ENCODE data around the gene IFI44. TPM values are rescaled to one million over a fixed set of nuclear protein-coding genes. Genes with fewer than 3 reads are reported as not detected.

Gene IFI44
- total and polyA plus RNA-seq, 2 of the 8 experiments (the other 6 are each of a cell fraction or from before 2014, with no cell fraction given), result not detected

DNA sequence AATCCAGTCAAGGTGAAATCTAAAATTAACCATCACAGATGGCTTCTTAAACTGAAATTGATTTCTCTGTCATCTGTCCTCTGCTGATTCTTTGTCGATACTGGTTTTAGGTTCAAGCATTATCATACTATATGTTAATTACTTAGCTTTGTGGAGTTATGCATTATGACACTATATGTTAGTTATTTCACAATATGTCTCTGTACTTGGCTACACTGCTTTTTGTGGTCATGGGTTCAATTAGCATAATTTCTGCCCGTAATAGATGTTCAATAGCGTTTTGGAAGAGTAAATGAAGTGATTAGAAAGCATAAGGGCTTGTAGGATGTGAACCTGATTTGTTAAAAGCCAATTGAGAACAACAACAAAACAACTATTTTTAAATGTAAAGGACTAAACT is 28.2 kb downstream of the IFI44 start:
- CTCF ChIA-PET (ENCODE audit: partially characterized antibody), result interaction anchor here (0.5 to 2.1 kb wide), 7 partner anchors 12 to 501 kb away, joined by 3 to 5 read pairs (median 3); no protein-coding TSS in a partner anchor

More for the DNA sequence above, 28.2 kb downstream of the IFI44 start:
- no peak overlapping the region for H3K4ac ChIP-seq (replicated peaks; ENCODE audit: insufficient read length, low read depth, low read length)
- no peak overlapping the region for H2AFZ ChIP-seq (ENCODE audit: low read length)
- no peak overlapping the region for H3K18ac ChIP-seq (ENCODE audit: extremely low read depth, low read length)
- H3K23ac ChIP-seq (ENCODE audit: insufficient read length), result no peak overlapping the region
- FAIRE-seq (no peak), DNase-seq (ENCODE audit: low read depth in 1 of 2, low spot score in 2 of 2) (no peak)
- 90% methylated on average over 3 of the region's 3 CpGs; no CpG with 5 or more reads in 1 of the 2 experiments for WGBS, 2 experiments (ENCODE audit: extremely low coverage in 1 of 2, insufficient coverage in 1 of 2, insufficient read length in 1 of 2, insufficient replicate concordance in 2 of 2, low coverage in 1 of 2, low lambda C conversion rate in 2 of 2, missing lambda C conversion rate in 1 of 2)
- no peaks in the 10 kb centered on the region for H3K79me2 ChIP-seq (ENCODE audit: control insufficient read depth in 1 of 2, insufficient read depth in 2 of 2, low read length in 2 of 2)
- no peaks in the 10 kb centered on the region for H3K23me2 ChIP-seq (ENCODE audit: low read depth, low read length)
- POLR2A ChIA-PET (ENCODE audit: partially characterized antibody), result no interaction called here
- no peak overlapping the region for H2BK5ac ChIP-seq (ENCODE audit: low read depth, low read length)
- H3K27me3 ChIP-seq (replicated peaks in 1 of 4; ENCODE audit: control insufficient read depth in 3 of 4, extremely low read depth in 1 of 4, insufficient read depth in 3 of 4, low read length in 3 of 4), result no peaks in the 10 kb centered on the region
- no peak overlapping the region for H4K8ac ChIP-seq (ENCODE audit: extremely low read depth, insufficient read depth, low read length)
- H3K9ac ChIP-seq (replicated peaks in 1 of 4; ENCODE audit: extremely low read depth in 1 of 4, low read depth in 3 of 4, low read length in 3 of 4), result no peak overlapping the region
- no peaks in the 10 kb centered on the region for H3K36me3 ChIP-seq (ENCODE audit: control insufficient read depth in 2 of 4, insufficient read depth in 4 of 4, low read length in 3 of 4)
- no peak overlapping the region for H4K5ac ChIP-seq (ENCODE audit: insufficient read length, low read depth, low read length)
- H3K79me1 ChIP-seq (ENCODE audit: low read depth, low read length), result no peaks in the 10 kb centered on the region
- no peak overlapping the region for H3K4me3 ChIP-seq (ENCODE audit: extremely low read depth in 1 of 4, insufficient read depth in 2 of 4, low read depth in 3 of 4, low read length in 4 of 4)
- TF ChIP-seq, protein P1, sequence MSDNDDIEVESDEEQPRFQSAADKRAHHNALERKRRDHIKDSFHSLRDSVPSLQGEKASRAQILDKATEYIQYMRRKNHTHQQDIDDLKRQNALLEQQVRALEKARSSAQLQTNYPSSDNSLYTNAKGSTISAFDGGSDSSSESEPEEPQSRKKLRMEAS (IDR thresholded peaks at IDR 0.05), result no peak
- TF ChIP-seq EGR1 (IDR thresholded peaks at IDR 0.05; ENCODE audit: borderline replicate concordance, low read depth, low read length) (no peak), BRCA1 (IDR thresholded peaks at IDR 0.05; ENCODE audit: low read depth, low read length) (no peak), RFX5 (IDR thresholded peaks at IDR 0.05; ENCODE audit: borderline replicate concordance, low read depth, low read length) (no peak), CHD1 (IDR thresholded peaks at IDR 0.05; ENCODE audit: low read depth, low read length) (no peak), KDM1A (IDR thresholded peaks at IDR 0.05; ENCODE audit: borderline replicate concordance, low read length) (no peak), ZNF274 (IDR thresholded peaks at IDR 0.05; ENCODE audit: borderline replicate concordance, extremely low read depth, low read length) (no peak), TBP (IDR thresholded peaks at IDR 0.05; ENCODE audit: low read depth, low read length) (no peak), MAFK (IDR thresholded peaks at IDR 0.05; ENCODE audit: low read depth, low read length) (no peak), RXRA (IDR thresholded peaks at IDR 0.05; ENCODE audit: insufficient read depth, low read depth, low read length) (no peak)
- TF ChIP-seq, protein P2, sequence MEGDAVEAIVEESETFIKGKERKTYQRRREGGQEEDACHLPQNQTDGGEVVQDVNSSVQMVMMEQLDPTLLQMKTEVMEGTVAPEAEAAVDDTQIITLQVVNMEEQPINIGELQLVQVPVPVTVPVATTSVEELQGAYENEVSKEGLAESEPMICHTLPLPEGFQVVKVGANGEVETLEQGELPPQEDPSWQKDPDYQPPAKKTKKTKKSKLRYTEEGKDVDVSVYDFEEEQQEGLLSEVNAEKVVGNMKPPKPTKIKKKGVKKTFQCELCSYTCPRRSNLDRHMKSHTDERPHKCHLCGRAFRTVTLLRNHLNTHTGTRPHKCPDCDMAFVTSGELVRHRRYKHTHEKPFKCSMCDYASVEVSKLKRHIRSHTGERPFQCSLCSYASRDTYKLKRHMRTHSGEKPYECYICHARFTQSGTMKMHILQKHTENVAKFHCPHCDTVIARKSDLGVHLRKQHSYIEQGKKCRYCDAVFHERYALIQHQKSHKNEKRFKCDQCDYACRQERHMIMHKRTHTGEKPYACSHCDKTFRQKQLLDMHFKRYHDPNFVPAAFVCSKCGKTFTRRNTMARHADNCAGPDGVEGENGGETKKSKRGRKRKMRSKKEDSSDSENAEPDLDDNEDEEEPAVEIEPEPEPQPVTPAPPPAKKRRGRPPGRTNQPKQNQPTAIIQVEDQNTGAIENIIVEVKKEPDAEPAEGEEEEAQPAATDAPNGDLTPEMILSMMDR (IDR thresholded peaks at IDR 0.05; ENCODE audit: control extremely low read depth in 1 of 3, insufficient read depth in 1 of 3, low read depth in 1 of 3, low read length in 3 of 3), result no peak
- H2BK15ac ChIP-seq (ENCODE audit: low read length), result no peak overlapping the region
- no peak overlapping the region for H3K14ac ChIP-seq (ENCODE audit: insufficient read length)
- H4K91ac ChIP-seq (replicated peaks; ENCODE audit: insufficient read length, low read length), result no peak overlapping the region
- no peak overlapping the region for H2BK120ac ChIP-seq (replicated peaks; ENCODE audit: low read depth, low read length)
- H2BK12ac ChIP-seq (ENCODE audit: low read depth, low read length), result no peak overlapping the region
- H4K20me1 ChIP-seq (replicated peaks in 1 of 2; ENCODE audit: control insufficient read depth in 1 of 2, insufficient read depth in 2 of 2, low read length in 2 of 2), result no peaks in the 10 kb centered on the region
- H3K56ac ChIP-seq (replicated peaks; ENCODE audit: insufficient read length, low read depth, low read length), result no peak overlapping the region
- H3K4me1 ChIP-seq (replicated peaks in 1 of 4; ENCODE audit: control insufficient read depth in 3 of 4, insufficient read depth in 4 of 4, low read length in 3 of 4), result no peaks in the 10 kb centered on the region
- no peak overlapping the region for H2AK5ac ChIP-seq (ENCODE audit: low read depth, low read length)
- H3K27ac ChIP-seq (ENCODE audit: low read depth, low read length), result no peak overlapping the region
- no peak overlapping the region for H3K4me2 ChIP-seq (ENCODE audit: insufficient read depth in 1 of 2, low read depth in 2 of 2, low read length in 2 of 2)
- H2BK20ac ChIP-seq (ENCODE audit: low read length), result no peak overlapping the region
- H3K9me3 ChIP-seq (ENCODE audit: insufficient read depth in 2 of 2, low read depth in 1 of 2, low read length in 1 of 2), result no peaks in the 10 kb centered on the region
